Non-pigmented ciliary epithelial cell (primary cell): Measurements from ENCODE around the gene ZNF345.

Experiments
- DNase-seq: peaks from one replicate; pipeline ENCODE4 v3.0.0-alpha.2; 2010; ENCODE audit warnings: low read depth

ZNF345 gene

GRCh38 chr19:36850559-36851442 is at the start of gene ZNF345:
ZNF345 (plus strand) TSS chr19:36850876; CDS start chr19:36876831, 25,955 bp downstream.
- peak; percentile 84 for DNase-seq

- no peak for DNase-seq
These were observed 45.3 kb upstream of the ZNF345 start for GRCh38 chr19:36805364-36805763.

DNA sequence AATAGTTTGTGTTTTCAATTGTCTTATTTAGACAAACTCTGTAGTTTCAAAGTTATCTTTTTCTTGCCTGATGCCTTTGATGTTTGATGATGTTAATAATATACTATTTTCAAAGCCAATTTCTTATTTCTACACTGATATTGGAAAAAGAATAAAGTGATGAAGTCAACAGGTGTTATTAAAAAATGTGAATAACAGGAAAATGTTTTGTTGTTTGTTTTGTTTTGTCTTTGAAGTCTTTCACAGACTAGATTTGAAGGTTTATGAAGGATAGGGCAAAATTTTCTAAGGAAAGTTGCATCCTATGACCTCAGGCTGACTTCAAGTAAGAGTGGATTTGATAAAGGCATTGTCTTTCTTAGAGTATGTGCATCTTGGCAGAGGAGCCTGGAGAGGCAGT is 43.6 kb upstream of the ZNF345 start:
- no peak for DNase-seq

DNA sequence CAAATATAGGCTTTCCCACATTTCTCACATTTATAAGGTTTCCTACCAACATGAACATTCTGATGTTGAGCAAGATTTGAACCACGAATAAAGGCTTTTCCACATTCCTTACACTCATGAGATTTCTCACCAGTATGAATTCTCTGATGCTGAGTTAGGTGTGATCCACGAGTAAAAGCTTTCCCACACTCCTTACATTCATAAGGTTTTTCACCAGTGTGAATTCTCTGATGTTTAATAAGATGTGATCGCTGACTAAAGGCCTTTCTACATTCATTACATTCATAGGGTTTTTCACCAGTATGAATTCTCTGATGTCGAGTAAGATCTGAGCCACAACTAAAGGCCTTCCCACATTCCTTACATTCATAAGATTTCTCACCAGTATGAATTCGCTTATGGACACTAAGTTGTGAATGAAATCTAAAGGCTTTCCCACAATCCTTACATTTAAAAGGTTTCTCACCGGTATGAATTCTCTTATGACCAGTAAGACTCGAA is 31.5 kb upstream of the ZNF345 start:
- DNase-seq = no peak

- no peak for DNase-seq
These were observed 28.9 kb upstream of the ZNF345 start for GRCh38 chr19:36821758-36822157.

- no peak for DNase-seq
These were observed 17.2 kb upstream of the ZNF345 start for GRCh38 chr19:36833430-36833829.

DNA sequence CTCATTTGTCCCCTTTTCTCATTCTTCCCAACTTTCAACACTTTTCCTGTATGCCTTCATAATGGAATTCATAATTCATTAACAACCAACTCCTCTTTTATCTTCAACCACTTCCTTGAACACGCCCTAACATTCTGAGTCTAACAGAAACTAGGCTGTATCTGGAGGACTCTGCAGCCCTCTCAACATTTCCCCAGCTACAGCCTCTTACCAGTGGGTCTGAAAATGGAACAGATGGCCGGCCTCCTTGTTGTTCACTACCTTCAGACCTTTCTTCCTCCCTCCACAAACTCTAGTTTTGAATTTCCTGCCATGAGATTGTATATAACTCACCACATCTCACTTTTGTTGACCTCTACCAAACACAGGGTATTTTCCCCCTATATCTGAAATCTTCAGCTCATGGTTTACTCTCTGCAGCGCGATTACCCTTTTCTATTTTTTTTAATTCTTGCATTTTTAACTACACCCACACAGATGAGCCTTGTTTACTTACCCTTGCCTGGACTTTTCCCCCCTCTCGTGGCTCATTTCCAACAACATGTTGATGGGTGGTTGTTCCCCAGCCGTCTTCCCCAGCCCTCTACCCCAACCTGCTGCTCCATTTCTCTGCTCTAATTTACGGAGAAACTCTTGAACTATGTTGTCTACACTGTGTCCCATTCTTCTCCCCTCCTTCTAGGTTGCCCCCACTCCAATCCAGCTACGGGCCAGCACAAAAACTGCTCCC is 13.3 kb upstream of the ZNF345 start:
- no peak for DNase-seq

DNA sequence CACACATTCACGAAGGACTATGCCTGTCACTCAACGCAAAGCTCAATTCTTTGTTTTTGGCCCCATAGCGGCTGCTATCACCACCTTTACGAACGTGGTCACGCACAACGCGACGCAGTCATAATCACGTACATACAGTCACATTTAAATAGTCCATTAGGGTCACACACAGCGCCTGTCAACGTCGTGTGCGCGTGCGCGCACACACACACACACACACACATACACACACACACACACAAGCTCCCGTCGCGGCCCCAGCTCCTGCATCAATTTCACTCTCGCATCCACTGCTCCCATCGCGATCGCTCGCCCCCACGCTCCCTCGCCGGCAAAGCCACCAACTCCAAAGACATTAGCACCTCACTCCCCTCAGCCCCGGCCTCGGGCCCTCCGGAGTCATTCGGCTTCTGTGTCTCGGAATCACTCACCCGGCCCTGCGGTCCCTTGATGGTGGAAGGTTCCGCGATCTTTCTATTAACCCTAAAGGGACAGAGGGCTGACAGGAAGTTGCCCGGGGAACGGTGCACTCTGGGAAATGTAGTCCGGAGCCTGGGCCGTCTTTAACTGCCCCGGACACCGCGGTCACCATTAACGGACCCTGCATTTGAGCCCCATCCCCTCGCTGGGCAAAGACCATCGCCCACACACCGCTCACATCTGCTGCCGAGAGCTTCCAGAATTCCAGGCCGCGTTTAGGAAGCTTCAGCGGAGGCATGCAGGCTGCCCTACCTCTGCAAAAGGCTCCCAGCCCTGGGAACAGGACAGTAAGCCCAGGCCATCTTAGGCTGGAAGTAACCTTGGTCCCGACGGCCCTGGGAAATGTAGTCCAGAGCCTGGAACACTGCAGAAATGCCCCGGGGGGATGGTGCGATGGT is 12.5 kb upstream of the ZNF345 start, which contains the start of gene ZNF790:
Gene ZNF790, minus strand, starts transcription at position 482 of the 878 bp plus-strand sequence. CDS start 12,768 bp downstream, outside the sequence.
- DNase-seq = peak; percentile 66

- DNase-seq = no peak
These were observed 11.8 kb upstream of the ZNF345 start for GRCh38 chr19:36838784-36839324.

DNA sequence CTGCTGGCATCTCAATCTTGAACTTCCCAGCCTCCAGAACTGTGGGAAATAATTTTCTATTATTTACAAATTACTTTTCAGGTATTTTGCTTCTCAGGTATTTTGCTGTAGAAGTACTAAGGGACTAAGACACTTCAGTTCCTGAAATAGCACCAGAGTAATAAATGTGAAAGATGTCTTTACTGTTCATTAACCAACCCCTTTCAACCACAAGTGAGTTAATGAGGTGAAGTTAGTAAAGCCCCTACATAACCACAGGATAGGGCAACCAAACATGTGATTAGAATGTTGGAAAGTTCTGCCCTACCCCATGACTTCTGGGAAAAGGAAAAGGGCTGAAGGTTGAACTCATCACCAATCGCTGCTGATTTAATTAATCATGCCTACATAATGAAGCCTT is 2.7 kb upstream of the ZNF345 start:
- DNase-seq = no peak

DNA sequence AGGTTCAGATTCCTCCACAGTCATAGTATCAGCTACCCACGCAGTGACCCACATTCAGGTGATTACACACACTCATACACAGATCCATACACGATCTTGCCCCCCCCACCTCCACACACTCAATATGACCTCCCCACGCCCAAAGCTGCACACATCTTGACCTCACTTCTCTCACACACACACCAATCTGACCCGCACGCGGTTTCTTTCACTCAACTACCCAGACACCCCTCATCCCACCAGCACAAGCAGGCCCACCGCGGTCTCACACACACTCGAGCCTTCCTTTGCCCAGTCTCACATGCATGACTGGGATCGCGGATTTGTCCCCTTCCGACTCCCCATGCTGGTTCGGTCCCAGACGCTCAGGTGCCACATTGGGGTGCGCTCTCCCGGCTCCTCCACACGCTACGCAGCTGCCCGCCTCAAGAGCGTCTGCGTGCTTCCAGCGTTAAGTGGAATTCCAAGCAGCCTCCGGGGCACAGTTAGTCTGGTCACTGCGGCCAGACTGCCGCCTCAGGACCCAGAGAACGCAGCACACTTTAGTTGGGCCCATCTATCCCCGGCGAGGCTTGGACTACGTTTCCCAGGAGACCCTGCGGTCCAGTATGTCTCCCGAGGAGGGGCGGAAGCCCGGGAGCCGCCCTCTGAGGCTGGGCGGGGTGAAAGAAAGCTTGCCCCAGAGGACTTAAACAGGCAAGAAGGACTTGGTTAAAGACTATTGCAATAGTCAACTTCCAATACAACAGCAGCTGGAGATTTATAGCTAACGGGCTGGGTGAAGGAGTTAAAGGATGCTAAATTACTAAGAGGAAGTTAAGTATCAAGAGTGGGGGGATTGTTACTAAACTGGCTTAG is 746 bp upstream of the ZNF345 start:
- DNase-seq = peak; percentile 73

DNA sequence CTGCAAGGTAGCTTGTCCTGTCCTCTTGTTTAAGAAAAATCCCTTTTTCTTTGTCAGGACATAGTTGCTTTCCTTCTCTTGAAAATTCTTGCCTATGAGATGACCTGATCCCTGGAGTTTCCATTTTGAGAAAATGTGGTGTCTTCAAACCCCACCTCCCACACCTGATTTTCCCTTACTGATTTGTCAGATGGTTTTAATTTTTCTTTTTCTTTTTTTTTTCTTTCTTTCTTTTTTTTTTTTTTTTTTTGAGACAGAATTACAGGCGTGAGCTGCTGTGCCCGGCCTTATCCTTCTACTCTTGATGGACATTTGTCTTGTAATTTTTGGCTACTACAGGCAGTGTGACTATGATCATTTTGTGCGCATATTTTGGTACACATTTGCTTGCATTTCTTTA is 1.2 kb downstream of the ZNF345 start:
- DNase-seq = no peak

- no peak for DNase-seq
These were observed 26.6 kb downstream of the ZNF345 start for GRCh38 chr19:36876993-36877938.

DNA sequence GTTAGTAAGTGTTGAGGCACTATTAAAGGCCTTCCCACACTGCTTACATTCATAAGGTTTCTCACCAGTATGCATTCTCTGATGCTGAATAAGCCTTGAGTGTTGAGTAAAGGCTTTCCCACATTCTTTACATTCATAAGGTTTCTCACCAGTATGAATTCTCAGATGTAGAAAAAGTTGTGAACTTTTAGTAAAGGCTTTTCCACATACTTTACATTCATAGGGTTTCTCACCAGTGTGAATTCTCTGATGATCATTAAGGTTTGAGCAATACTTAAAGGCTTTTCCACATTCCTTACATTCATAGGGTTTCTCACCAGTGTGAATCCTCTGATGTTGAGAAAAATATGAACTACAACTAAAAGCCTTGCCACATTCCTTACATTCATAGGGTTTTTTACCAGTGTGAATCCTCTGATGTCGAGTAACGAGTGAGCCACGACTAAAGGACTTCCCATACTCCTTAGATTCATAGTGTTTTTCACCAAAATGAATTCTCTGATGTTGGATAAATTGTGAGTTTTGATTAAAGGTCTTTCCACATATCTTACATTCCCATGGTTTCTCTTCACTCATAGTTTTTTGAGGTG is 41.2 kb downstream of the ZNF345 start:
- DNase-seq = no peak

GRCh38 chr19:36894849-36895383 is 44.2 kb downstream of the ZNF345 start:
- no peak for DNase-seq

DNA sequence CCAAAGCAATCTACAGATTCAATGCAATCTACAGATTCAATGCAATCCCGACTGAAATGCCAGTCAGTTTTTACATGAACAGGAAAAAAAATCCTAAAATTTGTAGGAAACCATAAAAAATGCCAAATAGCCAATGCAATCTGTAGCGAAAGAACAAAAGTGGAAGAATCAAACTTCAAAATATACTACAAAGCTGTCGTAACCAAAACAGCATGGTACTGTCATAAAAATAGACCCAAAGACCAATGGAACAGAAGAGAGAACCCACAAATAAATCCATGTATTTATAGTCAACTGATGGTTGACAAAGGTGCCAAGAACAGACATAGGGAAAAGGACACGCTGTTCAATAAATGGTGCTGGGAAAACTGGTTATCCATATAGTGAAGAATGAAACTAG is 47.7 kb downstream of the ZNF345 start:
- DNase-seq = no peak

DNA sequence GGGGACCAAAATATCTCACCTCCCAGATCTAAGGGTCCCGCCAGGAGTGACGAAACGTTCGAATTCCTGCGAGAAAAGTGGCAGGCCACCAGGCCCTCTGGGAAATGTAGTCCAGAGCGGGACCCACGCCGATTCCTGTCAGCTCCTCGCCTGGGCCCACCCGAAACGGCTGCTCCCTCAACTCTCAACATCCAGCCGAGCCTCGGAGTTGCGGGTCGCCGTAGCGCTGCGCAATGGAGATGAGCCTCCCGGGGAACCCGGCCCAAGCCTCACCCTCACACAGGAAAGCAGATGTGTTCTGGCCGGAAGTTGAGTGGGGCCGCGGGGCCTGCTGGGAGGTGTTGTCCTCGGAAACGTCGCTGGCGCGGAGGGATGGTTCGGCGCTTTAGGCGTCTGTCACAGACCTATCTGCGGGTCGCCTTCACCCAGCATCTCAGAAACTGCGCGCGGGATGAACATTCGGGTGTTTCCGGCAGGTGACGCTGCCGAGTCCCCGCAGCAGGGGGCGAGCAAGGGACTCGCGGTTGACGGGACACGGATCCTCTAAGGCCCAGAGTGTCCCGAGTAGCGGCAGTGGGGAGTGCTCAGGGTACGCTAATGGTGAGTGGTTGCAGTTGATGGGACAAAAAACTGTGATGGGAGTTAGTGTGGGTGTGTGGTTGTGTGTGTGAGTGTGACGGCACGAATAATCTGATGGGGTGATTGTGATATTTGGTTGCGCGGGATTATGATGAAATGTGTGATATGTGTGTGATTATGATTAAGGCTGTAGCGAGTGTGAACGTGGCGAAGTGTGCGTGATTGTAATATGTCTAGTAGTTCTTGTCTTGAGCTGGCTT is 65.5 kb downstream of the ZNF345 start, which contains the start of the genes ZNF568 and ZNF829:
Gene ZNF568, plus strand, starts transcription at position 341 of the 839 bp plus-strand sequence. CDS start 6,439 bp downstream, outside the sequence.
Gene ZNF829, minus strand, starts transcription at position 300 of the 839 bp plus-strand sequence. CDS start 1,124 bp downstream, outside the sequence.
- peak; percentile 54 for DNase-seq

GRCh38 chr19:36916991-36917390 is 66.3 kb downstream of the ZNF345 start:
- peak; percentile 5 for DNase-seq
